Keratinocyte (primary cell): Measurements from ENCODE around the gene ELF3.

Source experiments
- EZH2 ChIP-seq: IDR thresholded peaks from one replicate; pipeline ENCODE4 v1.6.1; 2012; ENCODE audit warnings: inconsistent platforms, mild to moderate bottlenecking, low read length, moderate library complexity
- TF ChIP-seq, protein P1 (sequence below), 3 experiments: IDR thresholded peaks in 1 of 3; conservative IDR thresholded peaks in 1 of 3; optimal IDR thresholded peaks in 1 of 3; 2 replicates in 2 of 3; 3 replicates in 1 of 3; pipeline versions ENCODE3 to v1.5.1; 2011; ENCODE audit warnings: low read length in 3 of 3, mild to moderate bottlenecking in 3 of 3, moderate library complexity in 2 of 3, control low read depth in 1 of 3, inconsistent platforms in 1 of 3; ENCODE audit not compliant: insufficient read depth in 2 of 3; ENCODE audit errors: extremely low read depth in 1 of 3

- TF ChIP-seq, protein P1, sequence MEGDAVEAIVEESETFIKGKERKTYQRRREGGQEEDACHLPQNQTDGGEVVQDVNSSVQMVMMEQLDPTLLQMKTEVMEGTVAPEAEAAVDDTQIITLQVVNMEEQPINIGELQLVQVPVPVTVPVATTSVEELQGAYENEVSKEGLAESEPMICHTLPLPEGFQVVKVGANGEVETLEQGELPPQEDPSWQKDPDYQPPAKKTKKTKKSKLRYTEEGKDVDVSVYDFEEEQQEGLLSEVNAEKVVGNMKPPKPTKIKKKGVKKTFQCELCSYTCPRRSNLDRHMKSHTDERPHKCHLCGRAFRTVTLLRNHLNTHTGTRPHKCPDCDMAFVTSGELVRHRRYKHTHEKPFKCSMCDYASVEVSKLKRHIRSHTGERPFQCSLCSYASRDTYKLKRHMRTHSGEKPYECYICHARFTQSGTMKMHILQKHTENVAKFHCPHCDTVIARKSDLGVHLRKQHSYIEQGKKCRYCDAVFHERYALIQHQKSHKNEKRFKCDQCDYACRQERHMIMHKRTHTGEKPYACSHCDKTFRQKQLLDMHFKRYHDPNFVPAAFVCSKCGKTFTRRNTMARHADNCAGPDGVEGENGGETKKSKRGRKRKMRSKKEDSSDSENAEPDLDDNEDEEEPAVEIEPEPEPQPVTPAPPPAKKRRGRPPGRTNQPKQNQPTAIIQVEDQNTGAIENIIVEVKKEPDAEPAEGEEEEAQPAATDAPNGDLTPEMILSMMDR (optimal IDR thresholded peaks at IDR 0.05 in 1 of 3, IDR thresholded peaks at IDR 0.05 in 1 of 3, conservative IDR thresholded peaks at IDR 0.05 in 1 of 3; ENCODE audit: extremely low read depth in 1 of 3, insufficient read depth in 2 of 3, low read length in 3 of 3), result no peak
- TF ChIP-seq EZH2, result no peak
These were observed 20.0 kb upstream of the ELF3 start for GRCh38 chr1:201990427-201990826.
